ENCODE data around the gene PKNOX2. TPM values are rescaled to one million over a fixed set of nuclear protein-coding genes. Genes with fewer than 3 reads are reported as not detected.

Gene PKNOX2
- total and polyA plus RNA-seq, 9 of the 15 experiments (the other 6 are each of a cell fraction or from before 2014, with no cell fraction given): not detected

DNA sequence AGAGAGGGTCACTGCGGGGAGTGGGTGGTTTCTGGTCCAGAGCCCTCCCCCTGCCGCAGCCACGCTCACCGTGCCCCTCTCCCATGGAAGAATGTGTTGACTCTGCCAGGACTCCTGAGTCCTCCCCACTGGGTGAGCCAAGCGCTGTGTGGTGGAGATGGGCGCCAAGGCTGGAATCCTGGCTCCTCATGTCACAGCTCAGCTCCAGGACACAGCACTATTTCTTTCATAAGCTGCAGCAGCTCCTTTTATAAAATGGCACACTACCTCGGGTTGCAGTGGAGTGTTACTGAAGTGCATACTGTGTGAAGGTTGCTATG, 247.6 kb downstream of the PKNOX2 start (continued):
- TF ChIP-seq ZNF561 (CRISPR knock-in tag; conservative IDR thresholded peaks at IDR 0.05) (no peak), MGA (IDR thresholded peaks at IDR 0.05) (no peak), BCL6 (CRISPR knock-in tag; IDR thresholded peaks at IDR 0.05) (no peak), E2F3 (CRISPR knock-in tag; IDR thresholded peaks at IDR 0.05) (no peak)
